Fibroblast of lung (primary cell): ENCODE results near the gene VAMP1. TPM values are rescaled to one million over a fixed set of nuclear protein-coding genes. Genes with fewer than 3 reads are reported as not detected.

Experiments
- DNase-seq, 2 donors: peaks; one replicate each; pipeline versions ENCODE4 v3.0.0 to v3.0.0-alpha.2; 2010; ENCODE audit warnings: low read depth in 2 of 2
- H2AFZ ChIP-seq: 2 replicates; pipeline ENCODE4 v1.5.1; 2012; ENCODE audit warnings: low read length, control low read depth, inconsistent platforms
- H3K27ac ChIP-seq: 2 replicates; pipeline ENCODE4 v1.5.1; 2011; ENCODE audit warnings: low read length, control low read depth; ENCODE audit not compliant: insufficient read depth
- H3K27me3 ChIP-seq: 2 replicates; pipeline ENCODE4 v1.5.1; 2011; ENCODE audit warnings: mild to moderate bottlenecking, low read length; ENCODE audit not compliant: control insufficient read depth, insufficient read depth
- H3K36me3 ChIP-seq: 2 replicates; pipeline ENCODE4 v1.5.1; 2011; ENCODE audit warnings: low read length; ENCODE audit not compliant: control insufficient read depth, insufficient read depth
- H3K4me1 ChIP-seq: 2 replicates; pipeline ENCODE4 v1.5.1; 2011; ENCODE audit warnings: low read length; ENCODE audit not compliant: control insufficient read depth, insufficient read depth; ENCODE audit errors: extremely low read depth
- H3K4me2 ChIP-seq: 2 replicates; pipeline ENCODE4 v1.5.1; 2011; ENCODE audit warnings: low read length, control low read depth; ENCODE audit not compliant: insufficient read depth; ENCODE audit errors: extremely low read depth
- H3K4me3 ChIP-seq, 4 experiments: fragments of 200-600 bp in 1 of 4; sonication (generic) in 1 of 4; replicated peaks in 1 of 4; 2 replicates each; pipeline ENCODE4 v1.5.1; 2011 to 2016; ENCODE audit warnings: low read length in 4 of 4, low read depth in 3 of 4, mild to moderate bottlenecking in 3 of 4, control low read depth in 2 of 4, inconsistent platforms in 1 of 4, mixed read lengths in 1 of 4; ENCODE audit not compliant: insufficient read depth in 1 of 4; ENCODE audit errors: control extremely low read depth in 1 of 4
- H3K79me2 ChIP-seq: 2 replicates; pipeline ENCODE4 v1.5.1; 2012; ENCODE audit warnings: mild to moderate bottlenecking, low read length, inconsistent platforms; ENCODE audit not compliant: control insufficient read depth, insufficient read depth
- H3K9ac ChIP-seq: 2 replicates; pipeline ENCODE4 v1.5.1; 2011; ENCODE audit warnings: mild to moderate bottlenecking, low read length, control low read depth; ENCODE audit not compliant: insufficient read depth
- H3K9me3 ChIP-seq: 2 replicates; pipeline ENCODE4 v1.5.1; 2012; ENCODE audit warnings: low read depth, low read length; ENCODE audit not compliant: control insufficient read depth, insufficient read depth
- H4K20me1 ChIP-seq: 2 replicates; pipeline ENCODE4 v1.5.1; 2011; ENCODE audit warnings: low read length; ENCODE audit not compliant: control insufficient read depth, insufficient read depth; ENCODE audit errors: extremely low read depth
- CTCF ChIP-seq, 2 donors: IDR thresholded peaks in 1 of 2; conservative IDR thresholded peaks in 1 of 2; 1 replicate in 1 of 2; 2 replicates in 1 of 2; pipeline ENCODE4 v1.5.1; 2011 to 2012; ENCODE audit warnings: low read length in 2 of 2, control low read depth in 1 of 2, inconsistent platforms in 1 of 2, low read depth in 1 of 2, mild to moderate bottlenecking in 1 of 2
- EZH2 ChIP-seq: IDR thresholded peaks from 2 replicates; pipeline ENCODE4 v1.5.1; 2012; ENCODE audit warnings: low read length, control low read depth, mild to moderate bottlenecking; ENCODE audit errors: missing control alignments
- polyA plus RNA-seq, 2 donors: library from polyadenylated mRNA; depleted of rRNA in 1 of 2; stranded (reverse) in 1 of 2; unstranded in 1 of 2; fragments of >200 nt; gene quantifications; 2 replicates each; pipeline ENCODE4 v1.2.1, GENCODE V29; 2011 to 2012; ENCODE audit warnings: missing spikeins in 1 of 2
- total RNA-seq: library from RNA; depleted of rRNA; stranded (reverse); fragments of >200 nt; gene quantifications from 2 replicates; pipeline ENCODE4 v1.2.1, GENCODE V29; 2014

VAMP1 gene
- total and polyA plus RNA-seq, 2 donors (not counting 1 experiment from before 2014, with no cell fraction given) = 14.9 to 20.3 TPM

GRCh38 chr12:6494968-6495367 is 24.5 kb upstream of the VAMP1 start:
- peak overlapping the region; percentile 45 to 98 (median 64) for H3K4me3 ChIP-seq
- TF ChIP-seq EZH2 (no peak), CTCF (conservative IDR thresholded peaks at IDR 0.05 in 1 of 2, IDR thresholded peaks at IDR 0.05 in 1 of 2; ENCODE audit: low read depth in 1 of 2, low read length in 2 of 2) (no peak)
- H3K4me1 ChIP-seq = peaks cover 8% of the 10 kb centered on the region
- no peaks in the 10 kb centered on the region for H3K9me3 ChIP-seq
- no peak for DNase-seq
- peaks cover 42% of the 10 kb centered on the region for H3K79me2 ChIP-seq
- no peak overlapping the region for H3K27ac ChIP-seq
- no peaks in the 10 kb centered on the region for H3K27me3 ChIP-seq
- no peak overlapping the region for H3K9ac ChIP-seq
- no peaks in the 10 kb centered on the region for H4K20me1 ChIP-seq
- peaks cover 5% of the 10 kb centered on the region for H3K36me3 ChIP-seq
- no peak overlapping the region for H2AFZ ChIP-seq
- peak overlapping the region; percentile 82 for H3K4me2 ChIP-seq

GRCh38 chr12:6494258-6494743 is 23.8 kb upstream of the VAMP1 start:
- TF ChIP-seq EZH2 = no peak
- no peak for TF ChIP-seq CTCF (conservative IDR thresholded peaks at IDR 0.05 in 1 of 2, IDR thresholded peaks at IDR 0.05 in 1 of 2; ENCODE audit: low read depth in 1 of 2, low read length in 2 of 2)
- H3K9ac ChIP-seq = peak overlapping the region; percentile 4
- H3K9me3 ChIP-seq = no peaks in the 10 kb centered on the region
- H3K79me2 ChIP-seq = peaks cover 40% of the 10 kb centered on the region
- peak overlapping the region; percentile 13 for H2AFZ ChIP-seq
- no peak for DNase-seq
- H3K4me2 ChIP-seq = peak overlapping the region; percentile 82
- peak overlapping the region; percentile 45 to 98 (median 64) for H3K4me3 ChIP-seq
- peak overlapping the region; percentile 95 for H3K27ac ChIP-seq
- no peaks in the 10 kb centered on the region for H4K20me1 ChIP-seq
- H3K4me1 ChIP-seq = peaks cover 8% of the 10 kb centered on the region
- peaks cover 4% of the 10 kb centered on the region for H3K36me3 ChIP-seq
- H3K27me3 ChIP-seq = no peaks in the 10 kb centered on the region

- H4K20me1 ChIP-seq = no peaks in the 10 kb centered on the region
- peak; percentile 93 to 94 for DNase-seq
- H3K9me3 ChIP-seq = no peaks in the 10 kb centered on the region
- peak within 1 kb of the TSS; percentile 85 for H2AFZ ChIP-seq
- H3K27ac ChIP-seq = peak within 1 kb of the TSS; percentile 95
- H3K9ac ChIP-seq = peak within 1 kb of the TSS; percentile 70
- peak within 1 kb of the TSS; percentile 72 to 99 (median 78) for H3K4me3 ChIP-seq
- no peaks in the 10 kb centered on the region for H3K36me3 ChIP-seq
- peak; percentile 8 to 9 for TF ChIP-seq CTCF (conservative IDR thresholded peaks at IDR 0.05 in 1 of 2, IDR thresholded peaks at IDR 0.05 in 1 of 2; ENCODE audit: low read depth in 1 of 2, low read length in 2 of 2)
- no peak for TF ChIP-seq EZH2
- peaks cover 8% of the 10 kb centered on the region for H3K4me1 ChIP-seq
- peaks cover 37% of the 10 kb centered on the region for H3K79me2 ChIP-seq
- H3K4me2 ChIP-seq = peak within 1 kb of the TSS; percentile 98
- H3K27me3 ChIP-seq = no peaks in the 10 kb centered on the region
Measured at GRCh38 chr12:6493497-6494257, 23.2 kb upstream of the VAMP1 start, which contains the start of gene NCAPD2. NCAPD2 (plus strand) TSS chr12:6494102; CDS start chr12:6495099, 997 bp downstream.
